ENCODE results near the gene ATP1A1.
A peak's percentile ranks its signal among the peaks of the same experiment; 100 is the strongest.

Gene ATP1A1

DNA sequence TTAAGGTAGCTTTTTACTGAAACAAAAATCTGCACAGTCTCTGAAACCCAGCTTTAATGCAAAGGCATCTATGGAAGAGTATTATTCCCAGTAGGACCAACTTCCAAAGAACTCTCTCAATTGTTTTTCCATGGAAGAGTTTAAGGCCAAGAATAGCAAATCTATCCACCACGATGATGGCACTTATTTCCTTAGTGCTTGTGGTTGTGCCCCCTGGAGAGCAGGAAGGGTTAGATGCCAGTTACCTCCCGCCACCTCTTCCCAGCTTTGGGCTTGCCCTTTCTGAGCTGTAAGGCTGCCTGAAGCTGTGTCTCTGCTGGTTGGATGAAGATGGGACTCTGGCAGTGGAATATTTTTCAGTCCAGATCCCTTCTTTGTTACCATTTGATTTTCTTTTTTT is 4.8 kb upstream of the ATP1A1 start:
- H3K9me3 ChIP-seq (ENCODE audit: control insufficient read depth, low read length), result no peaks in the 10 kb centered on the region
- 86 to 87% methylated on average over 2 of the region's 2 CpGs for WGBS, 2 experiments
- peaks cover 21% of the 10 kb centered on the region for H3K27me3 ChIP-seq (ENCODE audit: control insufficient read depth, insufficient read depth, low read length, poor library complexity, severe bottlenecking)
- H3K36me3 ChIP-seq (ENCODE audit: control insufficient read depth, insufficient read depth, low read length), result no peaks in the 10 kb centered on the region
- H3K4me1 ChIP-seq (ENCODE audit: control insufficient read depth, insufficient read depth, low read length), result no peaks in the 10 kb centered on the region
- no peak overlapping the region for H3K4me3 ChIP-seq (ENCODE audit: insufficient read depth, low read depth, low read length)
- no peak overlapping the region for H3K27ac ChIP-seq (ENCODE audit: insufficient read depth, low read depth, low read length, poor library complexity, severe bottlenecking)

DNA sequence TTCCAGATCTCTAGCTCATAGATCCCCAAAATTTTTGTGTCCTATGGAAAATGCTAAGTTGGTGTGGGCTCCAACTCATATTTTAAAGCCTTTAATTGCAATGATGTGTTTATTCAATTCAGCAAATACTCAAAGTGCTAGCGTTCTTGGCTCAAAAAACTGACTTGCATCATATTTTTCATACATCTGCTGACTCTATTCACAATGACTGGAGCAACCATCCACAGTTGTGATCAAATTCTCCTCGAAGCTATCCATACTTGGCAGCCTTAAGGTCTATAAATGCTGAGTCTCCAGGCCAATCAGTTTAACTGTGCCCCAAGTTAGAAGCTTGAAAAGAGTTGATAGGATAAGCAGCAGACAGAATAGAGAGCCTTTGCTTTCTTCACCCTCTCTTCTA is 2.9 kb upstream of the ATP1A1 start:
- Histone ChIP-seq H3K27me3 (ENCODE audit: control insufficient read depth, insufficient read depth, low read length, poor library complexity, severe bottlenecking) (peaks cover 21% of the 10 kb centered on the region), H3K9me3 (ENCODE audit: control insufficient read depth, low read length) (no peaks in the 10 kb centered on the region), H3K36me3 (ENCODE audit: control insufficient read depth, insufficient read depth, low read length) (no peaks in the 10 kb centered on the region), H3K27ac (ENCODE audit: insufficient read depth, low read depth, low read length, poor library complexity, severe bottlenecking) (no peak overlapping the region), H3K4me3 (ENCODE audit: insufficient read depth, low read depth, low read length) (no peak overlapping the region), H3K4me1 (ENCODE audit: control insufficient read depth, insufficient read depth, low read length) (peaks cover 4% of the 10 kb centered on the region)
- WGBS, 2 experiments, result 89 to 93% methylated on average over 2 of the region's 2 CpGs

DNA sequence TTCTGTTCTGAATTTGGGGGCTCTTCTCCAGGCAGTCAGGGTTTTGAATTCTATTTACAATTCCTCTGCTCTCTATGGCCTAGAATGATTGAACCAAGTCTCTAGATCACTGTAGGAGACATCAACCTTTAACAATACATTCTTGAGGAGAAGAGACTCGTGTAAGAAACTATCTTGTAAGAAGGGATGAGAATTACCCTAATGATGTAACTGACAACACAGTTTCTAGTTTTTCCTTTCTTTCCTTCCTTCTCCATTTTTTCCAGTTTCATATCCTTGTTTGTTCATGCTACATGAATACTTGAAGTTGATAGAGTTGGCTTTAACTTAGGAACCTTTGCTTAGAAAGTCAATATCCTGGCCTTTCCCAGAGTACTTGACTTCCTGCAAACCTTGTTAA is 1.3 kb upstream of the ATP1A1 start:
- H3K4me3 ChIP-seq (ENCODE audit: insufficient read depth, low read depth, low read length), result no peak overlapping the region
- peaks cover 18% of the 10 kb centered on the region for H3K4me1 ChIP-seq (ENCODE audit: control insufficient read depth, insufficient read depth, low read length)
- H3K27me3 ChIP-seq (ENCODE audit: control insufficient read depth, insufficient read depth, low read length, poor library complexity, severe bottlenecking), result peaks cover 21% of the 10 kb centered on the region
- no peaks in the 10 kb centered on the region for H3K36me3 ChIP-seq (ENCODE audit: control insufficient read depth, insufficient read depth, low read length)
- H3K9me3 ChIP-seq (ENCODE audit: control insufficient read depth, low read length), result no peaks in the 10 kb centered on the region
- no peak overlapping the region for H3K27ac ChIP-seq (ENCODE audit: insufficient read depth, low read depth, low read length, poor library complexity, severe bottlenecking)
- WGBS, 2 experiments, result 75% methylated on average over 1 of the region's 1 CpG; no CpG with 5 or more reads in 1 of the 2 experiments

GRCh38 chr1:116372191-116372590 is 853 bp upstream of the ATP1A1 start:
- no peak overlapping the region for H3K27ac ChIP-seq (ENCODE audit: insufficient read depth, low read depth, low read length, poor library complexity, severe bottlenecking)
- no peaks in the 10 kb centered on the region for H3K9me3 ChIP-seq (ENCODE audit: control insufficient read depth, low read length)
- H3K27me3 ChIP-seq (ENCODE audit: control insufficient read depth, insufficient read depth, low read length, poor library complexity, severe bottlenecking), result peaks cover 21% of the 10 kb centered on the region
- peaks cover 19% of the 10 kb centered on the region for H3K4me1 ChIP-seq (ENCODE audit: control insufficient read depth, insufficient read depth, low read length)
- WGBS, 2 experiments, result 32 to 37% methylated on average over 11 of the region's 11 CpGs
- H3K4me3 ChIP-seq (ENCODE audit: insufficient read depth, low read depth, low read length), result peak overlapping the region; percentile 75
- no peaks in the 10 kb centered on the region for H3K36me3 ChIP-seq (ENCODE audit: control insufficient read depth, insufficient read depth, low read length)

- no peaks in the 10 kb centered on the region for H3K9me3 ChIP-seq (ENCODE audit: control insufficient read depth, low read length)
- peak overlapping the region; percentile 95 for H3K27ac ChIP-seq (ENCODE audit: insufficient read depth, low read depth, low read length, poor library complexity, severe bottlenecking)
- WGBS, 2 experiments, result 0% methylated on average over 84 of the region's 84 CpGs
- peaks cover 32% of the 10 kb centered on the region for H3K4me1 ChIP-seq (ENCODE audit: control insufficient read depth, insufficient read depth, low read length)
- H3K36me3 ChIP-seq (ENCODE audit: control insufficient read depth, insufficient read depth, low read length), result no peaks in the 10 kb centered on the region
- H3K27me3 ChIP-seq (ENCODE audit: control insufficient read depth, insufficient read depth, low read length, poor library complexity, severe bottlenecking), result peaks cover 21% of the 10 kb centered on the region
- H3K4me3 ChIP-seq (ENCODE audit: insufficient read depth, low read depth, low read length), result peak overlapping the region; percentile 75
These were observed 648 bp downstream of the ATP1A1 start for GRCh38 chr1:116373431-116374352.

- Histone ChIP-seq H3K4me1 (ENCODE audit: control insufficient read depth, insufficient read depth, low read length) (peaks cover 33% of the 10 kb centered on the region), H3K36me3 (ENCODE audit: control insufficient read depth, insufficient read depth, low read length) (no peaks in the 10 kb centered on the region), H3K27ac (ENCODE audit: insufficient read depth, low read depth, low read length, poor library complexity, severe bottlenecking) (peak overlapping the region; percentile 95), H3K9me3 (ENCODE audit: control insufficient read depth, low read length) (no peaks in the 10 kb centered on the region), H3K4me3 (ENCODE audit: insufficient read depth, low read depth, low read length) (peak overlapping the region; percentile 75), H3K27me3 (ENCODE audit: control insufficient read depth, insufficient read depth, low read length, poor library complexity, severe bottlenecking) (peaks cover 21% of the 10 kb centered on the region)
- 13 to 15% methylated on average over 26 of the region's 26 CpGs for WGBS, 2 experiments
These were observed 1.5 kb downstream of the ATP1A1 start for GRCh38 chr1:116374353-116375147.

- Histone ChIP-seq H3K36me3 (ENCODE audit: control insufficient read depth, insufficient read depth, low read length) (no peaks in the 10 kb centered on the region), H3K27me3 (ENCODE audit: control insufficient read depth, insufficient read depth, low read length, poor library complexity, severe bottlenecking) (peaks cover 21% of the 10 kb centered on the region), H3K9me3 (ENCODE audit: control insufficient read depth, low read length) (no peaks in the 10 kb centered on the region), H3K4me3 (ENCODE audit: insufficient read depth, low read depth, low read length) (peak overlapping the region; percentile 75), H3K27ac (ENCODE audit: insufficient read depth, low read depth, low read length, poor library complexity, severe bottlenecking) (no peak overlapping the region), H3K4me1 (ENCODE audit: control insufficient read depth, insufficient read depth, low read length) (peaks cover 33% of the 10 kb centered on the region)
- WGBS, 2 experiments, result 80 to 82% methylated on average over 6 of the region's 8 CpGs
These were observed 2.3 kb downstream of the ATP1A1 start for GRCh38 chr1:116375148-116375886.

GRCh38 chr1:116375887-116376728 is 3.1 kb downstream of the ATP1A1 start:
- Histone ChIP-seq H3K4me3 (ENCODE audit: insufficient read depth, low read depth, low read length) (no peak overlapping the region), H3K9me3 (ENCODE audit: control insufficient read depth, low read length) (no peaks in the 10 kb centered on the region), H3K27me3 (ENCODE audit: control insufficient read depth, insufficient read depth, low read length, poor library complexity, severe bottlenecking) (peaks cover 17% of the 10 kb centered on the region), H3K4me1 (ENCODE audit: control insufficient read depth, insufficient read depth, low read length) (peaks cover 33% of the 10 kb centered on the region), H3K27ac (ENCODE audit: insufficient read depth, low read depth, low read length, poor library complexity, severe bottlenecking) (no peak overlapping the region), H3K36me3 (ENCODE audit: control insufficient read depth, insufficient read depth, low read length) (no peaks in the 10 kb centered on the region)
- WGBS, 2 experiments, result 57% methylated on average over 9 of the region's 9 CpGs

DNA sequence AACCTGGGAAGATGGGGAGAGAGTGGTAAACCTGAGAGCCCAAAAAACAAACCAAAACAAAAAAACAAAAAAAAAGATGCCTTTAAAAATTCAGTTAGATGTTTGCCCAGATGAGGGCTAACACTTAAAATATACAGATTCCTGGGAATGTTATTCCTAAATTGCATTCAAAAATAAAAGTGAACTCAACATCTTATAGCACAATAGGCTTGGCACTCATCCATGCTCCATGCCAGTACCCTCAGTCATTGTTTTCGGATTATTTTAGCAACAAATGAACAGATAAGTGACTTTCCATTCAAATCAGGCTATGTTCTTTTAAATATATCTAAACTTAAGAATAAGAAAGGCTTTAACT is 3.7 kb downstream of the ATP1A1 start:
- Histone ChIP-seq H3K4me1 (ENCODE audit: control insufficient read depth, insufficient read depth, low read length) (peaks cover 33% of the 10 kb centered on the region), H3K4me3 (ENCODE audit: insufficient read depth, low read depth, low read length) (no peak overlapping the region), H3K9me3 (ENCODE audit: control insufficient read depth, low read length) (no peaks in the 10 kb centered on the region), H3K36me3 (ENCODE audit: control insufficient read depth, insufficient read depth, low read length) (no peaks in the 10 kb centered on the region), H3K27ac (ENCODE audit: insufficient read depth, low read depth, low read length, poor library complexity, severe bottlenecking) (no peak overlapping the region), H3K27me3 (ENCODE audit: control insufficient read depth, insufficient read depth, low read length, poor library complexity, severe bottlenecking) (peaks cover 11% of the 10 kb centered on the region)
- WGBS, 2 experiments, result 94 to 100% methylated on average over 1 of the region's 1 CpG

Measured in ectodermal cell (in vitro differentiated cells).